Upper lobe of left lung (tissue), 6 donors: ENCODE results near the gene RDH8. TPM values are rescaled to one million over a fixed set of nuclear protein-coding genes. Genes with fewer than 3 reads are reported as not detected.
"Not testable (repeated sequence)": the region's sequence is repeated elsewhere in the genome, so short reads cannot be mapped to it uniquely, and the experiment has no call there.

ENCODE experiments used
- ATAC-seq, 2 donors: fragments of 200-7000 bp; cut with Tn5 transposase; one replicate each; pipeline ENCODE4 v1.9.1; 2022; ENCODE audit warnings: mild to moderate bottlenecking in 2 of 2, moderate library complexity in 2 of 2; ENCODE audit not compliant: low FRiP score in 2 of 2
- DNase-seq, 2 donors: peaks; one replicate each; pipeline ENCODE4 v3.0.0-alpha.2; 2019 to 2020
- H3K27ac ChIP-seq, 4 donors: fragments of 200-600 bp; sonication (generic); one replicate each; pipeline ENCODE4 v1.5.1; 2016 to 2019
- H3K27me3 ChIP-seq, 4 donors: fragments of 200-600 bp; sonication (generic); one replicate each; pipeline ENCODE4 v1.5.1; 2017 to 2019
- H3K36me3 ChIP-seq, 4 donors: fragments of 200-600 bp; sonication (generic); one replicate each; pipeline ENCODE4 v1.5.1; 2016 to 2019
- H3K4me1 ChIP-seq, 4 donors: fragments of 200-600 bp; sonication (generic); one replicate each; pipeline ENCODE4 v1.5.1; 2018 to 2019
- H3K4me3 ChIP-seq, 4 donors: fragments of 200-600 bp; sonication (generic); one replicate each; pipeline ENCODE4 v1.5.1; 2017 to 2019; ENCODE audit warnings: mild to moderate bottlenecking in 2 of 4, moderate library complexity in 1 of 4
- H3K9me3 ChIP-seq, 4 donors: fragments of 200-600 bp; sonication (generic); one replicate each; pipeline ENCODE4 v1.5.1; 2018 to 2019
- EP300 ChIP-seq, 4 donors: sonication (generic); formaldehyde crosslinking; IDR thresholded peaks; one replicate each; pipeline ENCODE4 v1.5.1; 2017; ENCODE audit warnings: antibody characterized with exemption in 4 of 4, control low read depth in 2 of 4
- POLR2A ChIP-seq, 4 donors: fragments of 450-650 bp; IDR thresholded peaks; one replicate each; pipeline ENCODE4 v1.5.1; 2016 to 2017; ENCODE audit warnings: antibody characterized with exemption in 4 of 4, mild to moderate bottlenecking in 2 of 4
- POLR2AphosphoS5 ChIP-seq, 2 donors: sonication (generic); formaldehyde crosslinking; IDR thresholded peaks; one replicate each; pipeline ENCODE4 v1.5.1; 2017; ENCODE audit warnings: antibody characterized with exemption in 2 of 2
- WGBS, 2 donors: methylation state at CpG; one replicate each; pipeline ENCODE4 v1.1.5; 2017 to 2018; 5-methylcytosine and 5-hydroxymethylcytosine counted together
- total RNA-seq, 6 donors: library from RNA; depleted of rRNA in 4 of 6; stranded (reverse); fragments of >200 nt in 4 of 6; gene quantifications; one replicate each; pipeline versions ENCODE4 v1.1.0 to v1.2.1, GENCODE V29; 2016 to 2021
- TF ChIP-seq, protein P1 (sequence below), 6 experiments: fragments of 450-650 bp in 4 of 6; fragments of 200-600 bp in 2 of 6; sonication (generic) in 2 of 6; IDR thresholded peaks; one replicate each; pipeline ENCODE4 v1.5.1; 2016 to 2019; ENCODE audit warnings: antibody characterized with exemption in 6 of 6
- donor health status: DM: no; HTN: no; CAD: no; lungs with moderate emphysema.
- donor health status: DM: no; HTN: yes; CAD: no; lungs with severe emphysema.

The RDH8 gene
- total RNA-seq, 6 donors from 2014 or later = not detected

DNA sequence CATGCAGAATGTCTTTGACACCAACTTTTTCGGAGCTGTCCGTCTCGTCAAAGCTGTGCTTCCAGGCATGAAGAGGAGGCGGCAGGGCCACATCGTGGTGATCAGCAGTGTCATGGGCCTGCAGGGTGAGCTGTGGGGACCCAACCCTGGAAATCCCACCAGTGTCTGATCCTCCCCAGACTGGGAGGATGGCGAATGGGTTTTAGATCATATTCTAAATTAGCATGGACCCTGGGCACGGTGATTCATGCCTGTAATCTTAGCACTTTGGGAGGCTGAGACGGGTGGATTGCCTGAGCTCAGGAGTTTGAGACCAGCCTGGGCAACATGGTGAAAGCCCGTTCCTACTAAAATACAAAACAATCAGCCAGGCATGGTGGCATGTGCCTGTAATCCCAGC, 5.5 kb downstream of the RDH8 start:
- ATAC-seq (no peak), DNase-seq (no peak)
- H3K27ac ChIP-seq = no peak overlapping the region
- H3K4me3 ChIP-seq = no peak overlapping the region
- H3K27me3 ChIP-seq = no peaks in the 10 kb centered on the region
- TF ChIP-seq POLR2AphosphoS5 (IDR thresholded peaks at IDR 0.05) (no peak), EP300 (IDR thresholded peaks at IDR 0.05) (no peak), POLR2A (IDR thresholded peaks at IDR 0.05) (no peak)
- TF ChIP-seq, protein P1, sequence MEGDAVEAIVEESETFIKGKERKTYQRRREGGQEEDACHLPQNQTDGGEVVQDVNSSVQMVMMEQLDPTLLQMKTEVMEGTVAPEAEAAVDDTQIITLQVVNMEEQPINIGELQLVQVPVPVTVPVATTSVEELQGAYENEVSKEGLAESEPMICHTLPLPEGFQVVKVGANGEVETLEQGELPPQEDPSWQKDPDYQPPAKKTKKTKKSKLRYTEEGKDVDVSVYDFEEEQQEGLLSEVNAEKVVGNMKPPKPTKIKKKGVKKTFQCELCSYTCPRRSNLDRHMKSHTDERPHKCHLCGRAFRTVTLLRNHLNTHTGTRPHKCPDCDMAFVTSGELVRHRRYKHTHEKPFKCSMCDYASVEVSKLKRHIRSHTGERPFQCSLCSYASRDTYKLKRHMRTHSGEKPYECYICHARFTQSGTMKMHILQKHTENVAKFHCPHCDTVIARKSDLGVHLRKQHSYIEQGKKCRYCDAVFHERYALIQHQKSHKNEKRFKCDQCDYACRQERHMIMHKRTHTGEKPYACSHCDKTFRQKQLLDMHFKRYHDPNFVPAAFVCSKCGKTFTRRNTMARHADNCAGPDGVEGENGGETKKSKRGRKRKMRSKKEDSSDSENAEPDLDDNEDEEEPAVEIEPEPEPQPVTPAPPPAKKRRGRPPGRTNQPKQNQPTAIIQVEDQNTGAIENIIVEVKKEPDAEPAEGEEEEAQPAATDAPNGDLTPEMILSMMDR (IDR thresholded peaks at IDR 0.05) = no peak
- 69 to 91% methylated on average over 7 to 9 of the region's 9 CpGs for WGBS, 2 donors
- no peaks in the 10 kb centered on the region for H3K9me3 ChIP-seq
- no peaks in the 10 kb centered on the region for H3K36me3 ChIP-seq
- H3K4me1 ChIP-seq = no peaks in the 10 kb centered on the region

DNA sequence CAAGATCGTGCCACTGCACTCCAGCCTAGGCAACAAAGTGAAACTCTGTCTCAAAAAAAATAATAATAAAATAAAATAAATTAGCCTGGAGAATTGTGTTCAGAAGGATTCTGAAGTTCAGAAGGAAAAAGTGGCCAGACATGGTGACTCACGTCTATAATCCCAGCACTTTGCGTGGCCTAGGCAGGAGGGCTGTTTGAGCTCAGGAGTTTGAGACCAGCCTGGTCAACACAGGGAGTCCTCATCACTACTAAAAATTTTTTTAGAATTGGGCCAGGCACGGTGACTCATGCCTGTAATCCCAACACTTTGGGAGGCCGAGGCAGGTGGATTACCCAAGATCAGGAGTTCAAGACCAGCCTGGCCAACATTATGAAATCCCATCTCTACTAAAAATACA, 6.0 kb downstream of the RDH8 start:
- WGBS, 2 donors = 81 to 84% methylated on average over 5 of the region's 5 CpGs
- Histone ChIP-seq H3K36me3 (no peaks in the 10 kb centered on the region), H3K27ac (no peak overlapping the region), H3K4me3 (no peak overlapping the region), H3K27me3 (no peaks in the 10 kb centered on the region), H3K9me3 (no peaks in the 10 kb centered on the region), H3K4me1 (no peaks in the 10 kb centered on the region)
- ATAC-seq (no peak), DNase-seq (no peak)
- TF ChIP-seq, protein P1 (IDR thresholded peaks at IDR 0.05) = no peak
- TF ChIP-seq POLR2A (IDR thresholded peaks at IDR 0.05) (no peak), POLR2AphosphoS5 (IDR thresholded peaks at IDR 0.05) (no peak), EP300 (IDR thresholded peaks at IDR 0.05) (no peak)

DNA sequence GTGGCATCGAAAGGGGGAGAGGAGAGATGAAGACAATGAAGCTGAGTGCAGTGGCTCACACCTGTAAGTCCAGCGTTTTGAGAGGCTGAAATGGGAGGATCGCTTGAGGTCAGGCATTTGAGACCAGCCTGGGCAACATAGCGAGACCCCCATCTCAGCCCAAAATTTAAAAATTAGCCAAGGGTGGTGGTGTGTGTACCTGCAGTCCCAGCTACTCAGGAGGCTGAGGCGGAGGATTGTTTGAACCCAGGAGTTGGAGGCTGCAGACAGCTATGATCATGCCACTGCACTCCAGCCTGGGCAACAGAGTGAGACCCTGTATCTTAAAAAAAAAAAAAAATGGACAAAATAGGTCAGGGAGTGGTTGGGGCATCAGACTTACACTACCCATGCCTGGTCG, 7.6 kb downstream of the RDH8 start:
- WGBS, 2 donors = 83 to 85% methylated on average over 5 to 6 of the region's 6 CpGs
- no peak for ATAC-seq
- no peaks in the 10 kb centered on the region for H3K4me1 ChIP-seq
- no peaks in the 10 kb centered on the region for H3K9me3 ChIP-seq
- DNase-seq = no peak
- no peaks in the 10 kb centered on the region for H3K27me3 ChIP-seq
- H3K4me3 ChIP-seq = no peak overlapping the region
- no peak overlapping the region for H3K27ac ChIP-seq
- H3K36me3 ChIP-seq = no peaks in the 10 kb centered on the region
- no peak for TF ChIP-seq POLR2A (IDR thresholded peaks at IDR 0.05)
- TF ChIP-seq, protein P1 (IDR thresholded peaks at IDR 0.05) = no peak
- TF ChIP-seq POLR2AphosphoS5 (IDR thresholded peaks at IDR 0.05) = no peak
- TF ChIP-seq EP300 (IDR thresholded peaks at IDR 0.05) = no peak

DNA sequence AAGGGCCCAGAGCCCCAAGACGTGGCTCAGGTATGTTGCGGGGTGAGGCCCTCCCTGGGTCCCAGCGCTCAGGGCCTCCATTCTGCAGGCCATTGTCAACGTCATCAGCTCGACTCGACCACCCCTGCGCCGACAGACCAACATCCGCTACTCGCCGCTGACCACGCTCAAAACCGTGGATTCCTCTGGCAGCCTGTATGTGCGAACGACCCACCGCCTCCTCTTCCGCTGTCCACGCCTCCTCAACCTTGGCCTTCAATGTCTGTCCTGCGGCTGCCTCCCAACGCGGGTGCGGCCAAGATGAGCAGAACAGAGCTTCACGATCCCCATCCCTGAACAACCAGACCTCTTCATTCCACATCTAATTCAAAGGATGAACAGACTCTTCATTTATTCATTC, 8.2 kb downstream of the RDH8 start:
- H3K4me1 ChIP-seq = no peaks in the 10 kb centered on the region
- no peaks in the 10 kb centered on the region for H3K9me3 ChIP-seq
- no peak for ATAC-seq
- H3K27ac ChIP-seq = no peak overlapping the region
- H3K4me3 ChIP-seq = no peak overlapping the region
- TF ChIP-seq POLR2AphosphoS5 (IDR thresholded peaks at IDR 0.05) = no peak
- TF ChIP-seq, protein P1 (IDR thresholded peaks at IDR 0.05) = no peak
- no peak for TF ChIP-seq EP300 (IDR thresholded peaks at IDR 0.05)
- TF ChIP-seq POLR2A (IDR thresholded peaks at IDR 0.05) = no peak
- peak in 1 of 2 donors; percentile 58 for DNase-seq
- no peaks in the 10 kb centered on the region for H3K27me3 ChIP-seq
- no peaks in the 10 kb centered on the region for H3K36me3 ChIP-seq
- 88 to 96% methylated on average over 21 of the region's 23 CpGs for WGBS, 2 donors

DNA sequence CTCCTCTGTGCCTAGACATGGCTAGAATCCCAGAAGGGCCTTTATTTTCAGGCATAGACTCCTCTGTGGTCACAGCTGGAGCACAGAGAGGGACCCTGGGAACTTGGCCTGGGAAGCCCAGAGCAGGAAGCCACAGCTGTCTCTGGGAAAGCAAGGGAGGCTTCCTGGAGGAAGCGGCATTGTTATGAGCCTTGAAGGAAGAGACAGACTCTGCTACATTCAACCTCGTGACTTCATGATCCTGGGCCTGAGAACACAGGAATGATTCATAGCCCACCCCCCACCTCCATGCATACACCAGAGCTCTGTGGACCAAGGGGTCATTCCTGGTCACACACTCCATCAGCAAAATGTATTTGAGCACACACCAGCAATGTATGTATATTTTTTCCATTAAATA, 8.6 kb downstream of the RDH8 start:
- 65 to 66% methylated on average over 2 of the region's 2 CpGs for WGBS, 2 donors
- Histone ChIP-seq H3K9me3 (no peaks in the 10 kb centered on the region), H3K27ac (no peak overlapping the region), H3K27me3 (no peaks in the 10 kb centered on the region), H3K4me1 (no peaks in the 10 kb centered on the region), H3K36me3 (no peaks in the 10 kb centered on the region), H3K4me3 (no peak overlapping the region)
- TF ChIP-seq POLR2A (IDR thresholded peaks at IDR 0.05) = no peak
- no peak for TF ChIP-seq POLR2AphosphoS5 (IDR thresholded peaks at IDR 0.05)
- no peak for TF ChIP-seq EP300 (IDR thresholded peaks at IDR 0.05)
- TF ChIP-seq, protein P1 (IDR thresholded peaks at IDR 0.05) = no peak
- ATAC-seq (no peak), DNase-seq (no peak)

DNA sequence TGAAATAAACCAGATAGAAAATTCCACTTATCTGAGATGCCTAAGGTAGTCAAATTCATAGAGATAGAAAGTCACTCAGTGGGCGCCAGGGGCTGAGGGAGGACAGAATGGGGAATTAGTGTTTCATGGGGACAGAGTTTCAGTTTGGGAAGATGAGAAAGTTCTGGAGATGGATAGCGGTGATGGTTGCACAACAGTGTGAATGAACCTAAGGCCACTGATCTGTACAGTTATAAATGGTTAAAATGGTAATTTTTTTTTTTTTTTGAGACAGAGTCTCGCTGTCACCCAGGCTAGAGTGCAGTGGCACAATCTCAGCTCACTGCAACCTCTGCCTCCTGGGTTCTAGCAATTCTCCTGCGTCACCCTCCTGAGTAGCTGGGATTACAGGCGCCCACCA, 9.8 kb downstream of the RDH8 start:
- ATAC-seq, H3K36me3 ChIP-seq, H3K27ac ChIP-seq, H3K4me3 ChIP-seq, H3K4me1 ChIP-seq, H3K9me3 ChIP-seq, DNase-seq, H3K27me3 ChIP-seq: not testable (repeated sequence)
- WGBS, 2 donors = 85 to 86% methylated on average over 5 of the region's 5 CpGs
